ENCODE data around the gene TBX20.
"Not testable (repeated sequence)": the region's sequence is repeated elsewhere in the genome, so short reads cannot be mapped to it uniquely, and the experiment has no call there.

Gene TBX20

GRCh38 chr7:35222445-35222844 lies 31.5 kb downstream of the TBX20 start:
- not testable (repeated sequence) for H3K4me2 ChIP-seq (ENCODE audit: low read length); H3K36me3 ChIP-seq (replicated peaks; ENCODE audit: low read depth, low read length); H3K27ac ChIP-seq (ENCODE audit: low read length); H3K27me3 ChIP-seq (ENCODE audit: low read depth, low read length); H3K4me1 ChIP-seq (ENCODE audit: low read length); H3K9ac ChIP-seq (ENCODE audit: low read length); H3K4me3 ChIP-seq (ENCODE audit: low read length); H3K79me2 ChIP-seq (ENCODE audit: low read length); H4K20me1 ChIP-seq (ENCODE audit: insufficient read depth, low read length); H3K9me3 ChIP-seq (ENCODE audit: insufficient read depth, low read length); H2AFZ ChIP-seq (ENCODE audit: low read depth, low read length)

- not testable (repeated sequence) for H3K9me3 ChIP-seq (ENCODE audit: insufficient read depth, low read length); H3K4me3 ChIP-seq (ENCODE audit: low read length); H4K20me1 ChIP-seq (ENCODE audit: insufficient read depth, low read length); H3K36me3 ChIP-seq (replicated peaks; ENCODE audit: low read depth, low read length); H3K4me1 ChIP-seq (ENCODE audit: low read length); H3K27me3 ChIP-seq (ENCODE audit: low read depth, low read length); H3K27ac ChIP-seq (ENCODE audit: low read length); H3K9ac ChIP-seq (ENCODE audit: low read length); H2AFZ ChIP-seq (ENCODE audit: low read depth, low read length); H3K4me2 ChIP-seq (ENCODE audit: low read length); H3K79me2 ChIP-seq (ENCODE audit: low read length)
These were observed 33.7 kb downstream of the TBX20 start for GRCh38 chr7:35220176-35220575.

GRCh38 chr7:35216033-35216432 lies 37.9 kb downstream of the TBX20 start:
- not testable (repeated sequence) for H3K9me3 ChIP-seq (ENCODE audit: insufficient read depth, low read length); H3K4me2 ChIP-seq (ENCODE audit: low read length); H3K27ac ChIP-seq (ENCODE audit: low read length); H3K36me3 ChIP-seq (replicated peaks; ENCODE audit: low read depth, low read length); H3K4me1 ChIP-seq (ENCODE audit: low read length); H4K20me1 ChIP-seq (ENCODE audit: insufficient read depth, low read length); H3K79me2 ChIP-seq (ENCODE audit: low read length); H2AFZ ChIP-seq (ENCODE audit: low read depth, low read length); H3K4me3 ChIP-seq (ENCODE audit: low read length); H3K27me3 ChIP-seq (ENCODE audit: low read depth, low read length); H3K9ac ChIP-seq (ENCODE audit: low read length)

- H3K4me3 ChIP-seq (ENCODE audit: low read length); H3K36me3 ChIP-seq (replicated peaks; ENCODE audit: low read depth, low read length); H4K20me1 ChIP-seq (ENCODE audit: insufficient read depth, low read length); H3K79me2 ChIP-seq (ENCODE audit: low read length); H2AFZ ChIP-seq (ENCODE audit: low read depth, low read length); H3K27me3 ChIP-seq (ENCODE audit: low read depth, low read length); H3K27ac ChIP-seq (ENCODE audit: low read length); H3K9ac ChIP-seq (ENCODE audit: low read length); H3K9me3 ChIP-seq (ENCODE audit: insufficient read depth, low read length); H3K4me1 ChIP-seq (ENCODE audit: low read length); H3K4me2 ChIP-seq (ENCODE audit: low read length): not testable (repeated sequence)
These were observed 38.8 kb downstream of the TBX20 start for GRCh38 chr7:35215063-35215462.

GRCh38 chr7:35206924-35207323 lies 47.0 kb downstream of the TBX20 start:
- not testable (repeated sequence) for H3K27ac ChIP-seq (ENCODE audit: low read length); H3K9me3 ChIP-seq (ENCODE audit: insufficient read depth, low read length); H3K4me3 ChIP-seq (ENCODE audit: low read length); H3K9ac ChIP-seq (ENCODE audit: low read length); H3K79me2 ChIP-seq (ENCODE audit: low read length); H2AFZ ChIP-seq (ENCODE audit: low read depth, low read length); H3K4me2 ChIP-seq (ENCODE audit: low read length); H3K4me1 ChIP-seq (ENCODE audit: low read length); H4K20me1 ChIP-seq (ENCODE audit: insufficient read depth, low read length); H3K27me3 ChIP-seq (ENCODE audit: low read depth, low read length); H3K36me3 ChIP-seq (replicated peaks; ENCODE audit: low read depth, low read length)

GRCh38 chr7:35204850-35205249 lies 49.0 kb downstream of the TBX20 start:
- not testable (repeated sequence) for H3K4me2 ChIP-seq (ENCODE audit: low read length); H3K36me3 ChIP-seq (replicated peaks; ENCODE audit: low read depth, low read length); H3K4me3 ChIP-seq (ENCODE audit: low read length); H3K27me3 ChIP-seq (ENCODE audit: low read depth, low read length); H3K4me1 ChIP-seq (ENCODE audit: low read length); H2AFZ ChIP-seq (ENCODE audit: low read depth, low read length); H4K20me1 ChIP-seq (ENCODE audit: insufficient read depth, low read length); H3K27ac ChIP-seq (ENCODE audit: low read length); H3K9ac ChIP-seq (ENCODE audit: low read length); H3K9me3 ChIP-seq (ENCODE audit: insufficient read depth, low read length); H3K79me2 ChIP-seq (ENCODE audit: low read length)

- H3K27me3 ChIP-seq (ENCODE audit: low read depth, low read length); H3K9me3 ChIP-seq (ENCODE audit: insufficient read depth, low read length); H4K20me1 ChIP-seq (ENCODE audit: insufficient read depth, low read length); H3K9ac ChIP-seq (ENCODE audit: low read length); H2AFZ ChIP-seq (ENCODE audit: low read depth, low read length); H3K79me2 ChIP-seq (ENCODE audit: low read length); H3K4me2 ChIP-seq (ENCODE audit: low read length); H3K4me1 ChIP-seq (ENCODE audit: low read length); H3K27ac ChIP-seq (ENCODE audit: low read length); H3K36me3 ChIP-seq (replicated peaks; ENCODE audit: low read depth, low read length); H3K4me3 ChIP-seq (ENCODE audit: low read length): not testable (repeated sequence)
These were observed 49.9 kb downstream of the TBX20 start for GRCh38 chr7:35204031-35204430.

- not testable (repeated sequence) for H3K4me2 ChIP-seq (ENCODE audit: low read length); H3K4me1 ChIP-seq (ENCODE audit: low read length); H3K27me3 ChIP-seq (ENCODE audit: low read depth, low read length); H4K20me1 ChIP-seq (ENCODE audit: insufficient read depth, low read length); H3K4me3 ChIP-seq (ENCODE audit: low read length); H3K27ac ChIP-seq (ENCODE audit: low read length); H3K79me2 ChIP-seq (ENCODE audit: low read length); H3K36me3 ChIP-seq (replicated peaks; ENCODE audit: low read depth, low read length); H3K9me3 ChIP-seq (ENCODE audit: insufficient read depth, low read length); H2AFZ ChIP-seq (ENCODE audit: low read depth, low read length); H3K9ac ChIP-seq (ENCODE audit: low read length)
These were observed 51.5 kb downstream of the TBX20 start for GRCh38 chr7:35202353-35202752.

GRCh38 chr7:35200170-35200569 lies 53.7 kb downstream of the TBX20 start:
- H3K9me3 ChIP-seq (ENCODE audit: insufficient read depth, low read length); H2AFZ ChIP-seq (ENCODE audit: low read depth, low read length); H3K79me2 ChIP-seq (ENCODE audit: low read length); H3K36me3 ChIP-seq (replicated peaks; ENCODE audit: low read depth, low read length); H3K27ac ChIP-seq (ENCODE audit: low read length); H3K9ac ChIP-seq (ENCODE audit: low read length); H4K20me1 ChIP-seq (ENCODE audit: insufficient read depth, low read length); H3K4me2 ChIP-seq (ENCODE audit: low read length); H3K4me1 ChIP-seq (ENCODE audit: low read length); H3K4me3 ChIP-seq (ENCODE audit: low read length); H3K27me3 ChIP-seq (ENCODE audit: low read depth, low read length): not testable (repeated sequence)

GRCh38 chr7:35198370-35199140 lies 55.3 kb downstream of the TBX20 start:
- H3K4me3 ChIP-seq (ENCODE audit: low read length); H3K36me3 ChIP-seq (replicated peaks; ENCODE audit: low read depth, low read length); H3K27ac ChIP-seq (ENCODE audit: low read length); H3K9me3 ChIP-seq (ENCODE audit: insufficient read depth, low read length); H3K4me2 ChIP-seq (ENCODE audit: low read length); H2AFZ ChIP-seq (ENCODE audit: low read depth, low read length); H3K9ac ChIP-seq (ENCODE audit: low read length); H3K27me3 ChIP-seq (ENCODE audit: low read depth, low read length); H3K4me1 ChIP-seq (ENCODE audit: low read length); H4K20me1 ChIP-seq (ENCODE audit: insufficient read depth, low read length); H3K79me2 ChIP-seq (ENCODE audit: low read length): not testable (repeated sequence)

Data from OCI-LY3 (cell line).